CD4-positive, alpha-beta memory T cell (primary cell): ENCODE data around the gene GABRB1. TPM values are rescaled to one million over a fixed set of nuclear protein-coding genes. Genes with fewer than 3 reads are reported as not detected.

Experiments used
- CTCF ChIA-PET: fragments of 350-600 bp; sonication (Branson Sonifier 250); formaldehyde crosslinking; loops from one replicate; lab custom pipeline; 2021; ENCODE audit warnings: inconsistent platforms; ENCODE audit not compliant: partially characterized antibody; lab: Charles Lee
- POLR2A ChIA-PET: fragments of 350-600 bp; sonication (Branson Sonifier 250); formaldehyde crosslinking; loops from one replicate; lab custom pipeline; 2021; ENCODE audit not compliant: partially characterized antibody; lab: Charles Lee
- DNase-seq, 5 donors: peaks; one replicate each; pipeline versions ENCODE4 v3.0.0 to v3.0.0-alpha.2; 2020 to 2022; ENCODE audit warnings: mixed read lengths in 1 of 5
- H3K27ac ChIP-seq: one replicate; pipeline ENCODE4 v1.7.0; 2013; ENCODE audit warnings: low read depth, low read length
- H3K27me3 ChIP-seq: 2 replicates; pipeline ENCODE4 v1.7.0; 2013; ENCODE audit warnings: mild to moderate bottlenecking, low read length, moderate library complexity; ENCODE audit not compliant: insufficient read depth
- H3K36me3 ChIP-seq: 2 replicates; pipeline ENCODE4 v1.7.0; 2013; ENCODE audit warnings: mild to moderate bottlenecking, low read length, moderate library complexity; ENCODE audit not compliant: insufficient read depth
- H3K4me1 ChIP-seq: 2 replicates; pipeline ENCODE4 v1.7.0; 2013; ENCODE audit warnings: mild to moderate bottlenecking, low read length, moderate library complexity; ENCODE audit not compliant: insufficient read depth
- H3K4me3 ChIP-seq, 2 donors: one replicate each; pipeline ENCODE4 v1.7.0; 2013; ENCODE audit warnings: low read length in 2 of 2, mild to moderate bottlenecking in 1 of 2
- H3K9me3 ChIP-seq, 2 donors: one replicate each; pipeline ENCODE4 v1.7.0; 2013; ENCODE audit warnings: low read length in 2 of 2, control low read depth in 1 of 2; ENCODE audit not compliant: control insufficient read depth in 1 of 2
- H3K27ac Mint-ChIP-seq, 7 donors: one replicate each; pipeline ENCODE4 v1.8.0; 2020 to 2021; ENCODE audit warnings: mixed read lengths in 7 of 7, mild to moderate bottlenecking in 6 of 7, inconsistent platforms in 3 of 7, moderate library complexity in 3 of 7
- H3K27me3 Mint-ChIP-seq, 2 donors: one replicate each; pipeline ENCODE4 v1.8.0; 2020 to 2021; ENCODE audit warnings: mixed read lengths in 2 of 2
- H3K36me3 Mint-ChIP-seq, 2 donors: one replicate each; pipeline ENCODE4 v1.8.0; 2020 to 2021; ENCODE audit warnings: mixed read lengths in 2 of 2, inconsistent platforms in 1 of 2, mild to moderate bottlenecking in 1 of 2
- H3K4me1 Mint-ChIP-seq, 4 donors: one replicate each; pipeline ENCODE4 v1.8.0; 2020 to 2021; ENCODE audit warnings: mixed read lengths in 4 of 4, mild to moderate bottlenecking in 1 of 4
- H3K4me3 Mint-ChIP-seq, 8 donors: one replicate each; pipeline ENCODE4 v1.8.0; 2020 to 2021; ENCODE audit warnings: mixed read lengths in 8 of 8, mild to moderate bottlenecking in 7 of 8, moderate library complexity in 6 of 8, inconsistent platforms in 3 of 8
- H3K9me3 Mint-ChIP-seq, 8 donors: one replicate each; pipeline ENCODE4 v1.8.0; 2020 to 2021; ENCODE audit warnings: mixed read lengths in 8 of 8, mild to moderate bottlenecking in 5 of 8, inconsistent platforms in 3 of 8, moderate library complexity in 1 of 8
- intact Hi-C: fragments of 100-400 bp; cut with micrococcal nuclease; formaldehyde crosslinking; loops from one replicate; pipeline ENCODE4 v1.15.1; 2023
- polyA plus RNA-seq, 2 donors: library from polyadenylated mRNA; unstranded; fragments of 300-500 nt; fragmentation: Illumina TruSeq; gene quantifications; one replicate each; pipeline ENCODE4 v1.2.3, GENCODE V29; 2021
- total RNA-seq, 2 experiments: library from RNA; stranded (reverse); gene quantifications; one replicate each; pipeline ENCODE4 v1.2.3, GENCODE V29; 2021

GABRB1 gene
- total and polyA plus RNA-seq, 4 experiments from 2014 or later: not detected

- no peak overlapping the region for H3K27ac ChIP-seq
- intact Hi-C loops: no loop called here
- no peak for DNase-seq
- peaks cover 0 to 8% (median 4%) of the 10 kb centered on the region in 4 donors for H3K4me1 Mint-ChIP-seq
- no peak overlapping the region for H3K27ac Mint-ChIP-seq
- H3K9me3 ChIP-seq: no peaks in the 10 kb centered on the region
- ChIA-PET POLR2A (no interaction called here), CTCF (no interaction called here)
- H3K27me3 ChIP-seq: no peaks in the 10 kb centered on the region
- no peak overlapping the region for H3K4me3 ChIP-seq
- peaks cover 0 to 5% (median 0%) of the 10 kb centered on the region in 8 donors for H3K9me3 Mint-ChIP-seq
- no peaks in the 10 kb centered on the region for H3K36me3 Mint-ChIP-seq
- H3K27me3 Mint-ChIP-seq: peaks cover 0 to 4% of the 10 kb centered on the region in 2 donors
- no peaks in the 10 kb centered on the region for H3K4me1 ChIP-seq
- no peak overlapping the region for H3K4me3 Mint-ChIP-seq
- no peaks in the 10 kb centered on the region for H3K36me3 ChIP-seq
These were observed 14.3 kb upstream of the GABRB1 start for GRCh38 chr4:47017081-47017480.

GRCh38 chr4:47017494-47017893 lies 13.9 kb upstream of the GABRB1 start:
- H3K27me3 Mint-ChIP-seq: peaks cover 0 to 4% of the 10 kb centered on the region in 2 donors
- Histone ChIP-seq H3K27me3 (no peaks in the 10 kb centered on the region), H3K4me3 (no peak overlapping the region), H3K9me3 (no peaks in the 10 kb centered on the region), H3K27ac (no peak overlapping the region), H3K4me1 (no peaks in the 10 kb centered on the region), H3K36me3 (no peaks in the 10 kb centered on the region)
- H3K9me3 Mint-ChIP-seq: peaks cover 0 to 5% (median 0%) of the 10 kb centered on the region in 8 donors
- no peak overlapping the region for H3K27ac Mint-ChIP-seq
- intact Hi-C loops: no loop called here
- no peak for DNase-seq
- H3K4me3 Mint-ChIP-seq: no peak overlapping the region
- peaks cover 0 to 3% (median 1%) of the 10 kb centered on the region in 4 donors for H3K4me1 Mint-ChIP-seq
- ChIA-PET POLR2A (no interaction called here), CTCF (no interaction called here)
- H3K36me3 Mint-ChIP-seq: no peaks in the 10 kb centered on the region

- H3K36me3 Mint-ChIP-seq: peaks cover 0 to 4% of the 10 kb centered on the region in 2 donors
- Histone ChIP-seq H3K27me3 (peaks cover 28% of the 10 kb centered on the region), H3K9me3 (no peaks in the 10 kb centered on the region), H3K27ac (no peak overlapping the region), H3K4me3 (peak overlapping the region; percentile 23 to 29), H3K36me3 (no peaks in the 10 kb centered on the region), H3K4me1 (peaks cover 22% of the 10 kb centered on the region)
- no peaks in the 10 kb centered on the region for H3K9me3 Mint-ChIP-seq
- H3K27ac Mint-ChIP-seq: peak overlapping the region in 1 of 7 donors; percentile 51
- H3K4me3 Mint-ChIP-seq: peak overlapping the region; percentile 71 to 92 (median 78)
- ChIA-PET POLR2A (no interaction called here), CTCF (interaction anchor here (1.5 kb wide), 1 partner anchor 187 kb away, joined by 3 read pairs; no protein-coding TSS in a partner anchor)
- DNase-seq: peak in 1 of 5 donors; percentile 9
- peaks cover 12 to 22% (median 17%) of the 10 kb centered on the region in 4 donors for H3K4me1 Mint-ChIP-seq
- intact Hi-C loops: loop anchor here (5.0 kb wide), 1 partner anchor 185 kb away; no protein-coding TSS in a partner anchor
- peaks cover 27 to 29% of the 10 kb centered on the region in 2 donors for H3K27me3 Mint-ChIP-seq
These were observed 511 bp downstream of the GABRB1 start for GRCh38 chr4:47031751-47032404.

- peaks cover 12 to 22% (median 17%) of the 10 kb centered on the region in 4 donors for H3K4me1 Mint-ChIP-seq
- no peaks in the 10 kb centered on the region for H3K36me3 ChIP-seq
- no peaks in the 10 kb centered on the region for H3K9me3 ChIP-seq
- H3K4me3 ChIP-seq: peak overlapping the region; percentile 23 to 29
- CTCF ChIA-PET: interaction anchor here (1.5 kb wide), 1 partner anchor 188 kb away, joined by 3 read pairs; no protein-coding TSS in a partner anchor
- H3K4me3 Mint-ChIP-seq: peak overlapping the region; percentile 71 to 92 (median 78)
- H3K36me3 Mint-ChIP-seq: peaks cover 0 to 4% of the 10 kb centered on the region in 2 donors
- H3K27me3 Mint-ChIP-seq: peaks cover 27 to 29% of the 10 kb centered on the region in 2 donors
- intact Hi-C loops: loop anchor here (5.0 kb wide), 1 partner anchor 185 kb away; no protein-coding TSS in a partner anchor
- H3K27me3 ChIP-seq: peaks cover 28% of the 10 kb centered on the region
- peaks cover 22% of the 10 kb centered on the region for H3K4me1 ChIP-seq
- no peak overlapping the region for H3K27ac Mint-ChIP-seq
- H3K27ac ChIP-seq: no peak overlapping the region
- POLR2A ChIA-PET: no interaction called here
- peak in 3 of 5 donors; percentile 13 to 38 (median 37) for DNase-seq
- no peaks in the 10 kb centered on the region for H3K9me3 Mint-ChIP-seq
These were observed 1.2 kb downstream of the GABRB1 start for GRCh38 chr4:47032405-47033106.

- ChIA-PET CTCF (no interaction called here), POLR2A (no interaction called here)
- Mint-ChIP-seq H3K4me3 (no peak overlapping the region), H3K27ac (no peak overlapping the region), H3K4me1 (no peaks in the 10 kb centered on the region), H3K9me3 (no peaks in the 10 kb centered on the region), H3K36me3 (no peaks in the 10 kb centered on the region), H3K27me3 (peaks cover 4 to 7% of the 10 kb centered on the region in 2 donors)
- H3K27me3 ChIP-seq: peaks cover 4% of the 10 kb centered on the region
- no peaks in the 10 kb centered on the region for H3K4me1 ChIP-seq
- no peaks in the 10 kb centered on the region for H3K9me3 ChIP-seq
- H3K4me3 ChIP-seq: no peak overlapping the region
- intact Hi-C loops: no loop called here
- H3K36me3 ChIP-seq: no peaks in the 10 kb centered on the region
- no peak overlapping the region for H3K27ac ChIP-seq
- no peak for DNase-seq
These were observed 6.9 kb downstream of the GABRB1 start for GRCh38 chr4:47038263-47038662.

- Histone ChIP-seq H3K9me3 (no peaks in the 10 kb centered on the region), H3K27ac (no peak overlapping the region), H3K4me3 (no peak overlapping the region), H3K36me3 (no peaks in the 10 kb centered on the region), H3K27me3 (no peaks in the 10 kb centered on the region), H3K4me1 (no peaks in the 10 kb centered on the region)
- Mint-ChIP-seq H3K27ac (no peak overlapping the region), H3K4me1 (no peaks in the 10 kb centered on the region), H3K9me3 (no peaks in the 10 kb centered on the region), H3K36me3 (no peaks in the 10 kb centered on the region), H3K4me3 (no peak overlapping the region), H3K27me3 (peaks cover 2 to 4% of the 10 kb centered on the region in 2 donors)
- DNase-seq: no peak
- intact Hi-C loops: no loop called here
- ChIA-PET POLR2A (no interaction called here), CTCF (no interaction called here)
These were observed 9.5 kb downstream of the GABRB1 start for GRCh38 chr4:47040828-47041227.

GRCh38 chr4:47043821-47044220 lies 12.5 kb downstream of the GABRB1 start:
- no peaks in the 10 kb centered on the region for H3K9me3 ChIP-seq
- DNase-seq: no peak
- no peaks in the 10 kb centered on the region for H3K4me1 ChIP-seq
- ChIA-PET POLR2A (no interaction called here), CTCF (no interaction called here)
- no peaks in the 10 kb centered on the region for H3K27me3 ChIP-seq
- no peak overlapping the region for H3K4me3 ChIP-seq
- no peaks in the 10 kb centered on the region for H3K4me1 Mint-ChIP-seq
- H3K27ac ChIP-seq: no peak overlapping the region
- no peaks in the 10 kb centered on the region for H3K36me3 Mint-ChIP-seq
- H3K36me3 ChIP-seq: no peaks in the 10 kb centered on the region
- peaks cover 1 to 6% of the 10 kb centered on the region in 2 donors for H3K27me3 Mint-ChIP-seq
- H3K4me3 Mint-ChIP-seq: no peak overlapping the region
- H3K27ac Mint-ChIP-seq: no peak overlapping the region
- intact Hi-C loops: no loop called here
- peaks cover 0 to 2% (median 0%) of the 10 kb centered on the region in 8 donors for H3K9me3 Mint-ChIP-seq
